Uterus (tissue), 2 donors: ENCODE data around the gene PRAMEF20.
"Not testable (repeated sequence)": the region's sequence is repeated elsewhere in the genome, so short reads cannot be mapped to it uniquely, and the experiment has no call there.

Experiments used
- POLR2A ChIP-seq, 2 donors: fragments of 450-650 bp; IDR thresholded peaks; one replicate each; pipeline ENCODE4 v1.6.1; 2016; ENCODE audit warnings: antibody characterized with exemption in 2 of 2, mild to moderate bottlenecking in 1 of 2, moderate library complexity in 1 of 2
- TF ChIP-seq, protein P1 (sequence below), 4 experiments: fragments of 200-600 bp in 2 of 4; fragments of 450-650 bp in 2 of 4; sonication (generic) in 2 of 4; IDR thresholded peaks; one replicate each; pipeline ENCODE4 v1.5.1; 2016 to 2019; ENCODE audit warnings: antibody characterized with exemption in 4 of 4, mild to moderate bottlenecking in 2 of 4, moderate library complexity in 1 of 4

DNA sequence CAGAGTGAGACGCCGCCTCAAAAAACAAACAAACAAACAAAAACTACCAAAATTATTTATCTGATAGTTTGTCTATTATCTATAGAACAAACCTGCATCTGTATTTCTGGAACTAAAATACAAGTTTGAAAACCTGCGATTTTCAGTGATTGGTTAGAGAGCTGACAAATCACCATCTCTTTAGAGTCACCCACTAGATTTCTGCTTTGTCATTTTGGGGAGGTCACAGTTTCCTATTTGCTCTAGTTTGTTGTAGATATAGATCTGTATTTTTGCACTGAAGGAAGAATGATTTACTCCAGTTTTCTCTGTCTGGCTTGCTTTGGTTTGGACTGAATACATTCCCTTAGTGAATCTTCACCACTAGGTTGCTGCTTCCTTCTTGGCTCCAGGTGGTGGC lies 43.7 kb upstream of the PRAMEF20 start:
- TF ChIP-seq, protein P1, sequence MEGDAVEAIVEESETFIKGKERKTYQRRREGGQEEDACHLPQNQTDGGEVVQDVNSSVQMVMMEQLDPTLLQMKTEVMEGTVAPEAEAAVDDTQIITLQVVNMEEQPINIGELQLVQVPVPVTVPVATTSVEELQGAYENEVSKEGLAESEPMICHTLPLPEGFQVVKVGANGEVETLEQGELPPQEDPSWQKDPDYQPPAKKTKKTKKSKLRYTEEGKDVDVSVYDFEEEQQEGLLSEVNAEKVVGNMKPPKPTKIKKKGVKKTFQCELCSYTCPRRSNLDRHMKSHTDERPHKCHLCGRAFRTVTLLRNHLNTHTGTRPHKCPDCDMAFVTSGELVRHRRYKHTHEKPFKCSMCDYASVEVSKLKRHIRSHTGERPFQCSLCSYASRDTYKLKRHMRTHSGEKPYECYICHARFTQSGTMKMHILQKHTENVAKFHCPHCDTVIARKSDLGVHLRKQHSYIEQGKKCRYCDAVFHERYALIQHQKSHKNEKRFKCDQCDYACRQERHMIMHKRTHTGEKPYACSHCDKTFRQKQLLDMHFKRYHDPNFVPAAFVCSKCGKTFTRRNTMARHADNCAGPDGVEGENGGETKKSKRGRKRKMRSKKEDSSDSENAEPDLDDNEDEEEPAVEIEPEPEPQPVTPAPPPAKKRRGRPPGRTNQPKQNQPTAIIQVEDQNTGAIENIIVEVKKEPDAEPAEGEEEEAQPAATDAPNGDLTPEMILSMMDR (IDR thresholded peaks at IDR 0.05), result not testable (repeated sequence)
- not testable (repeated sequence) for TF ChIP-seq POLR2A (IDR thresholded peaks at IDR 0.05)
